ENCODE results near the gene SYCP2L. TPM values are rescaled to one million over a fixed set of nuclear protein-coding genes. Genes with fewer than 3 reads are reported as not detected.

SYCP2L gene
- total RNA-seq, 4 donors from 2014 or later, result 0.44 to 5.2 (median 0.49) TPM; not detected in 1

- WGBS, result 46% methylated on average over 1 of the region's 1 CpG
- no peaks in the 10 kb centered on the region for H3K9me3 ChIP-seq
Measured at GRCh38 chr6:11008821-11009220, 122.0 kb downstream of the SYCP2L start.

GRCh38 chr6:11009353-11009752 is 122.5 kb downstream of the SYCP2L start:
- WGBS, result 52% methylated on average over 6 of the region's 6 CpGs

More at GRCh38 chr6:11008821-11009220, 122.0 kb downstream of the SYCP2L start:
- DNase-seq (ENCODE audit: low spot score in 2 of 2), result no peak
- H3K4me3 ChIP-seq, result no peak overlapping the region
- H3K27me3 ChIP-seq, result peaks cover 7% of the 10 kb centered on the region
- TF ChIP-seq POLR2A (IDR thresholded peaks at IDR 0.05), result no peak
- TF ChIP-seq POLR2AphosphoS5 (IDR thresholded peaks at IDR 0.05), result no peak
- TF ChIP-seq EP300 (IDR thresholded peaks at IDR 0.05), result no peak
- TF ChIP-seq CTCF (IDR thresholded peaks at IDR 0.05), result no peak
- peaks cover 17% of the 10 kb centered on the region for H3K4me1 ChIP-seq
- H3K36me3 ChIP-seq, result no peaks in the 10 kb centered on the region
- H3K27ac ChIP-seq, result no peak overlapping the region

GRCh38 chr6:11011787-11012234 is 125.0 kb downstream of the SYCP2L start:
- Histone ChIP-seq H3K4me3 (no peak overlapping the region), H3K27me3 (peaks cover 17% of the 10 kb centered on the region), H3K4me1 (peaks cover 17% of the 10 kb centered on the region), H3K9me3 (no peaks in the 10 kb centered on the region), H3K27ac (no peak overlapping the region), H3K36me3 (no peaks in the 10 kb centered on the region)
- no peak for DNase-seq (ENCODE audit: low spot score in 2 of 2)
- TF ChIP-seq CTCF (IDR thresholded peaks at IDR 0.05) (no peak), EP300 (IDR thresholded peaks at IDR 0.05) (no peak), POLR2A (IDR thresholded peaks at IDR 0.05) (no peak), POLR2AphosphoS5 (IDR thresholded peaks at IDR 0.05) (no peak)
- WGBS, result 25% methylated on average over 8 of the region's 8 CpGs

More at GRCh38 chr6:11009353-11009752, 122.5 kb downstream of the SYCP2L start:
- Histone ChIP-seq H3K9me3 (no peaks in the 10 kb centered on the region), H3K27ac (no peak overlapping the region), H3K4me3 (no peak overlapping the region), H3K27me3 (peaks cover 7% of the 10 kb centered on the region), H3K4me1 (peaks cover 17% of the 10 kb centered on the region), H3K36me3 (no peaks in the 10 kb centered on the region)
- TF ChIP-seq EP300 (IDR thresholded peaks at IDR 0.05) (no peak), POLR2AphosphoS5 (IDR thresholded peaks at IDR 0.05) (no peak), POLR2A (IDR thresholded peaks at IDR 0.05) (no peak), CTCF (IDR thresholded peaks at IDR 0.05) (no peak)
- DNase-seq (ENCODE audit: low spot score in 2 of 2), result no peak

GRCh38 chr6:11012295-11012754 is 125.5 kb downstream of the SYCP2L start:
- TF ChIP-seq EP300 (IDR thresholded peaks at IDR 0.05) (no peak), POLR2AphosphoS5 (IDR thresholded peaks at IDR 0.05) (no peak), CTCF (IDR thresholded peaks at IDR 0.05) (no peak), POLR2A (IDR thresholded peaks at IDR 0.05) (no peak)
- no peaks in the 10 kb centered on the region for H3K9me3 ChIP-seq
- H3K4me3 ChIP-seq, result no peak overlapping the region
- no peak overlapping the region for H3K27ac ChIP-seq
- peaks cover 17% of the 10 kb centered on the region for H3K4me1 ChIP-seq
- 40% methylated on average over 5 of the region's 5 CpGs for WGBS
- no peak for DNase-seq (ENCODE audit: low spot score in 2 of 2)
- H3K27me3 ChIP-seq, result peaks cover 17% of the 10 kb centered on the region
- no peaks in the 10 kb centered on the region for H3K36me3 ChIP-seq

- Histone ChIP-seq H3K4me1 (peaks cover 17% of the 10 kb centered on the region), H3K9me3 (no peaks in the 10 kb centered on the region), H3K27ac (no peak overlapping the region), H3K27me3 (peaks cover 17% of the 10 kb centered on the region), H3K4me3 (no peak overlapping the region), H3K36me3 (no peaks in the 10 kb centered on the region)
- WGBS, result 90% methylated on average over 5 of the region's 5 CpGs
- DNase-seq (ENCODE audit: low spot score in 2 of 2), result no peak
- no peak for TF ChIP-seq POLR2A (IDR thresholded peaks at IDR 0.05)
- TF ChIP-seq POLR2AphosphoS5 (IDR thresholded peaks at IDR 0.05), result no peak
- TF ChIP-seq EP300 (IDR thresholded peaks at IDR 0.05), result no peak
- TF ChIP-seq CTCF (IDR thresholded peaks at IDR 0.05), result no peak
Measured at GRCh38 chr6:11012976-11013720, 126.3 kb downstream of the SYCP2L start.

All from suprapubic skin (tissue), 4 donors.